ENCODE data around the gene RALGAPA2. TPM values are rescaled to one million over a fixed set of nuclear protein-coding genes. Genes with fewer than 3 reads are reported as not detected.

The RALGAPA2 gene
- total RNA-seq, 4 donors from 2014 or later = 35.1 to 109 (median 59.6) TPM

DNA sequence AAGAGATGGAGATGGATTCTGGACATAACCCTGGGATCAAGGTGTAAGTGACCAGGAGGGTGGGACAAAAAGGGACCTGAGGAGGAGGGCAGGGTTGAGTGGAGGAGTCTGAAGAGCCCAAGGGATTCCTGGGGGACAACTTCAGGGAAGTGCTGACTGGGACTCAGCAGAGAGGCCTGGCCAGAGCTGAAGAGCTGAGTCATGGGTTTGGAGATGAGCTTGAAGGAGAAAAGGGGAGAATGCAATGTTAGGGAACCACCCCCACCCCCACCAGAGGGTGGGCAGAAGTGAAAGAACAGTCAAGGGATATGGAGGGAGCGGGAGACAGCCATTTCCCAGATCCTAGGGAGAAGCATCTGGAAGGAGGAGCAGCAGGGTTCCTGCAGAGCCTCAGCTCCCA lies 289.3 kb downstream of the RALGAPA2 start:
- no peak for ATAC-seq (ENCODE audit: low FRiP score)
- TF ChIP-seq, protein P1, sequence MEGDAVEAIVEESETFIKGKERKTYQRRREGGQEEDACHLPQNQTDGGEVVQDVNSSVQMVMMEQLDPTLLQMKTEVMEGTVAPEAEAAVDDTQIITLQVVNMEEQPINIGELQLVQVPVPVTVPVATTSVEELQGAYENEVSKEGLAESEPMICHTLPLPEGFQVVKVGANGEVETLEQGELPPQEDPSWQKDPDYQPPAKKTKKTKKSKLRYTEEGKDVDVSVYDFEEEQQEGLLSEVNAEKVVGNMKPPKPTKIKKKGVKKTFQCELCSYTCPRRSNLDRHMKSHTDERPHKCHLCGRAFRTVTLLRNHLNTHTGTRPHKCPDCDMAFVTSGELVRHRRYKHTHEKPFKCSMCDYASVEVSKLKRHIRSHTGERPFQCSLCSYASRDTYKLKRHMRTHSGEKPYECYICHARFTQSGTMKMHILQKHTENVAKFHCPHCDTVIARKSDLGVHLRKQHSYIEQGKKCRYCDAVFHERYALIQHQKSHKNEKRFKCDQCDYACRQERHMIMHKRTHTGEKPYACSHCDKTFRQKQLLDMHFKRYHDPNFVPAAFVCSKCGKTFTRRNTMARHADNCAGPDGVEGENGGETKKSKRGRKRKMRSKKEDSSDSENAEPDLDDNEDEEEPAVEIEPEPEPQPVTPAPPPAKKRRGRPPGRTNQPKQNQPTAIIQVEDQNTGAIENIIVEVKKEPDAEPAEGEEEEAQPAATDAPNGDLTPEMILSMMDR (IDR thresholded peaks at IDR 0.05) = no peak
- DNase-seq (ENCODE audit: low spot score) = no peak

DNA sequence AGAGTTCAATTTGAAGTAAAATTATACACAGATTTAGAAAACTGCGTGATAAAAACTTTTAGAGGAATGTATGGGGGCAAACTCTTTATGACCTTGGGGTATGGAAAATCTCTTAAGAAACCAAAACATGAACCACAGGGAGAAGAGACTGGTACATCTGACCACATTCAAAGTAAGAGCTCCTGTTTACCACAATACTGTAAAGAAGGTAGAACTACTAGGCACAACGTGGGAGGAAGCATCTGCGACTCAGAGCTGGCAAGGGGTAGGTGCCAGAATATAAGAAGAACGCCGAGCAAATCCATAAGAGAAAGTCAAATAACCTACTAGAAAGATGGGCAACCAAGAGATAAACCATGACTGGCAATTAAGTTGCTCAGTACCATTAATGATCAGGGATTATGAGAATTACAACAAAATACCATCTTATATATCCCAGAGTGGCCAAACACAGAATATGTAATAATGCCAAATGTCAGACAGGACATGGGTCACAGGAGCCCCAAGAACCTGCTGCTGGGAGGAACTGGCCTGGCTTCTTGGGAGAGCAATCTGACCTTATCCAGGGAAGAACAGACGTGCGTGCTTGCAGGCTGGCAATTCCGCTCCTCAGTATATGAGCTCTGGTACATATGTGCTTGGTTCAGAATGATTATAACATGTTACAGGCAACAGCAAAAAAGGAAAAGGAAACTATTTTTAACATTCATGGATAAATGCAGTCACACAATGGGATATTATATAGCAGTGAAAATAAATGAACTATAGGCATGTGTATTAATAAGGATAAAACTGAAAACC lies 294.4 kb downstream of the RALGAPA2 start:
- no peak for DNase-seq (ENCODE audit: low spot score)
- TF ChIP-seq, protein P1 (IDR thresholded peaks at IDR 0.05) = no peak
- ATAC-seq (ENCODE audit: low FRiP score) = no peak

DNA sequence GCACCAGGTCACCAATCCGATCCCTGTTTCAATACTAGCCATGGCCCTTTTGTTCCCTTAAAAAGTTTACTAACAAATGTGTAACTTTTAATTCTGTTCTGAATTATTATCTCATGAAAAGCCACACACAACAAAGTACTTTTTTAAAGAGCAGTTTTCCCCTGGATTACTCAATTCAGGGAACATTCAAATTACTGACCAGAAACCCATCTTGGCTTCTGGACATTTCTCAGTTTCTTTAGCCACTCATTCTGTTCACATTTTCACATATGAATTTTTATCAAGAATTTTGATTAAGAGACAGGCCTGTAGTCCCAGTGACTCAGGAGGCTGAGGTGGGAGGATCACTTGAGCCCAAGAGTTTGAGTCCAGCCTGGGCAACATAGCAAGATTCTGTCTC lies 297.1 kb downstream of the RALGAPA2 start:
- TF ChIP-seq, protein P1 (IDR thresholded peaks at IDR 0.05) = no peak
- DNase-seq (ENCODE audit: low spot score) (no peak), ATAC-seq (ENCODE audit: low FRiP score) (no peak)

DNA sequence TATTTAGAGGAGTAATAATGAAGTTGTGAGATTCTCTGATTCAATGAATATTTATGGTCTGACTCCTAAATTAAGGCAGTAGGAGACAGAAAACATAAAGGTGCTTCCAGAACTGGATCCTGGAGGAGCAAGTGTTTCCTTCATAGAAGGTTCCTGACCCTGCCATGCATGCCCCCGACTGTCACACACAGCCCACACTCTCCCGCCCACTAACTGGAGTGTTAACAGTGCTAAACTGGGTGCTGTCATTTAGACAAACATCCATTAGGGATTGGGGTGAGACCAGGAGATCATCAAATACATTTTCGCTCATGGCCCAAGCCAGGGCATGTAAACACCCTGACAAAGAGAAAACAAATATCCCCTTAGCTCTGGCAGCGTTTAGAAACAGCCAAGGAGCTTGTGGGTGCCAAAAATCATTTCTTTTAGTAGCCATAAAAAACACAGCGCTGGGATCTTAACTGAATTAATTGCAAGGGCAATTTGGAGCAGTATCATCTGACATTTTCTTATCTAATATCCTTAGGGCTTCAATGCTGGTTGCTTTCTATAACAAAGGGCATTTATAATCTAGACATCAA lies 297.7 kb downstream of the RALGAPA2 start:
- DNase-seq (ENCODE audit: low spot score) (no peak), ATAC-seq (ENCODE audit: low FRiP score) (no peak)
- TF ChIP-seq, protein P1 (IDR thresholded peaks at IDR 0.05) = no peak

DNA sequence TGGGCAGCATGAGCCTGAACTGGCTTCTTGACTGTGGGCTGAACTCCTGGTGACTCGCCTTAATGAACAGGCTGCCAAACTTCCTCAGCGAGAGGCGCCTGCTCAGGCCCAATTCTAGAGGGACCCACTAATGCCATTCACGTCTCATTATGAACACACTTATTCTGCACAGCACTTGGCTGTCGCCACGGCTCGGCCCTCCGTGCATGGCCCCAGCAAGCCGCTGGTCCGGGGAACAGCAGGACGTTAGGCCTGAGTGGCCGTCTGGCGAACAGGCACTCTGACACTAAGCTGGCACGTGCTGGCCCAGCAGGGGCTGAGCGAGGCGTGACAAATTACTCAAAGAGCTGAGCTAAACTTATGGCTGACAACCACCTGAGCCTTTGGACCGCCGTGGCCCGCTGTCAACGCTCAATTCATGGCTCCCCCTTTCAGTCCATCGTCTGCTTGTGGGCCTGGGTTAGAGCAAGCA lies 298.6 kb downstream of the RALGAPA2 start:
- ATAC-seq (ENCODE audit: low FRiP score) = no peak
- no peak for DNase-seq (ENCODE audit: low spot score)
- TF ChIP-seq, protein P1 (IDR thresholded peaks at IDR 0.05) = no peak

DNA sequence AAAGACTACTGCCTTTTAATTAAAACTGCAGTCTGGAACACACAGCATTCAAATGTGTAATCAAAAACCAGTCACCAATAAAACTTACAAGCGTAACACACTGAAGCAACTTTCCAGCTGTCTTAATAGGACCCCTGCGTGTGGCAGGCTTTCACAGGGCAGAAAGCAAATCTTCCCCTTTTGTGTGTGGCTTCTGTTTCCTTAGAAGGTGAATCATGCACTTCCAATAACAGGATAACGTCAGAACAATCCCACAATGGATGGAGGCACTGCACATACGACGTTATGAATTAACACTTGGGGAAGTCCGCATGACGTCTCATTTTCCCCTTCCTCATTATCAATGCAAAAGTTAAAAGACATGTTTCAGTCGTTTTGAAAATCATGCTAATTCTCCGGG lies 299.7 kb downstream of the RALGAPA2 start:
- TF ChIP-seq, protein P1 (IDR thresholded peaks at IDR 0.05) = no peak
- DNase-seq (ENCODE audit: low spot score) (no peak), ATAC-seq (ENCODE audit: low FRiP score) (no peak)

DNA sequence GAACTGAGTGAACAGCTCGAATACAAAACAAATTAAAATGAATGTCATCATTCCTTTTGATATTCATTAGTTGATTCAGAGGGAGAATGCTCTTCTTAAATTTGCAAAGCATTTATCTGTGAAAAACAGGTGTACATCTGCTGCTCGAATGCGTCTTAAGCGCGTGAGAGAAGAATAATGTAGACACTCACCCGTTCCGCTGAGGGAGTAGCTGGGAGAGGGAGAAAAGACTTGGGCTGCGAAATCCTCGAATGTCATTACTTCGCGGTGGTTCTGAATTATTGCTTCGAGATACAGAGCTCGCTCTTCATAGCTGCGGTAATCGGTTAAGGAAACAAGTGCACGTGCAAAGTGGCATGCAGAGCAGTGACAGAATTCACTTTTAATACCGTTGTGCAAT lies 300.6 kb downstream of the RALGAPA2 start:
- no peak for ATAC-seq (ENCODE audit: low FRiP score)
- TF ChIP-seq, protein P1 (IDR thresholded peaks at IDR 0.05) = no peak
- DNase-seq (ENCODE audit: low spot score) = no peak
